Measurements from ENCODE around the gene DEFB131B.

DNA sequence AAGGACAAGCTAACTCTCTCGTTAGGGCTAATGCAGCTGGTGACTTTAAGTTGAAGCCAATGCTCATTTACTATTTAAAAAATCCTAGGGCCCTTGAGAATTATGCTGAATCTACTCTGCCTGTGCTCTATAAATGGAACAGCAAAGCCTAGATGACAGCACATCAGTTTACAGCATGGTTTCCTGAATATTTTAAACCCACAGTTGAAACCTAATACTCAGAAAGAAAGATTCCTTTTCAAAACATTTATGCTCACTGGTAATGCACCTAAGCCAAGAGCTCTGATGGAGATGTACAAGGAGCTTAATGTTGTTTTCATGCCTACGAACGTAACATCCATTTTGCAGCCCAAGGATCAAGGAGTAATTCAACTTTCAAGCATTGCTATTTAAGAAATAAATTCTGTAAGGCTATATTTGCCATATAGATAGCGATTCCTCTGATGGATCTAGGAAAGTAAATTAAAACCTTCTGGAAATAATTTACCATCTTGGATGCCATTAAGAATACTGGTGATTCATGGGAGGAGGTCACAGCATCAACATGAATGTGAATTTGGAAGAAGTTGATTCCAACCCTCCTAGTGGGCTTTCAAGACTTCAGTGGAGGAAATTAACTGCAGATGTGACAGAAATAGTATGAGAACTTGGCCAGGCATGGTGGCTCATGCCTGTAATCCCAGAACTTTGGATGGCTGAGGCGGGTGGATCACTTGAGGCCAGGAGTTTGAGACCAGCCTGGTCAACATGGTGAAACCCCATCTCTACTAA lies 35.7 kb downstream of the DEFB131B start:
- TF ChIP-seq, protein P1, sequence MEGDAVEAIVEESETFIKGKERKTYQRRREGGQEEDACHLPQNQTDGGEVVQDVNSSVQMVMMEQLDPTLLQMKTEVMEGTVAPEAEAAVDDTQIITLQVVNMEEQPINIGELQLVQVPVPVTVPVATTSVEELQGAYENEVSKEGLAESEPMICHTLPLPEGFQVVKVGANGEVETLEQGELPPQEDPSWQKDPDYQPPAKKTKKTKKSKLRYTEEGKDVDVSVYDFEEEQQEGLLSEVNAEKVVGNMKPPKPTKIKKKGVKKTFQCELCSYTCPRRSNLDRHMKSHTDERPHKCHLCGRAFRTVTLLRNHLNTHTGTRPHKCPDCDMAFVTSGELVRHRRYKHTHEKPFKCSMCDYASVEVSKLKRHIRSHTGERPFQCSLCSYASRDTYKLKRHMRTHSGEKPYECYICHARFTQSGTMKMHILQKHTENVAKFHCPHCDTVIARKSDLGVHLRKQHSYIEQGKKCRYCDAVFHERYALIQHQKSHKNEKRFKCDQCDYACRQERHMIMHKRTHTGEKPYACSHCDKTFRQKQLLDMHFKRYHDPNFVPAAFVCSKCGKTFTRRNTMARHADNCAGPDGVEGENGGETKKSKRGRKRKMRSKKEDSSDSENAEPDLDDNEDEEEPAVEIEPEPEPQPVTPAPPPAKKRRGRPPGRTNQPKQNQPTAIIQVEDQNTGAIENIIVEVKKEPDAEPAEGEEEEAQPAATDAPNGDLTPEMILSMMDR (IDR thresholded peaks at IDR 0.05): no peak
- TF ChIP-seq POLR2AphosphoS5 (IDR thresholded peaks at IDR 0.05) (no peak), POLR2A (IDR thresholded peaks at IDR 0.05) (no peak), EP300 (IDR thresholded peaks at IDR 0.05) (no peak)
